CD4-positive, CD25-positive, alpha-beta regulatory T cell (primary cell): ENCODE results near the gene PROX1. TPM values are rescaled to one million over a fixed set of nuclear protein-coding genes. Genes with fewer than 3 reads are reported as not detected.

Source experiments
- ATAC-seq, 2 donors: fragments of 150-1000 bp; cut with Tn5 transposase; one replicate each; pipeline ENCODE4 v1.10.0; 2021; ENCODE audit warnings: low read depth in 2 of 2, moderate number of reproducible peaks in 2 of 2, moderate library complexity in 1 of 2
- DNase-seq, 3 donors: peaks; one replicate each; pipeline versions ENCODE4 v3.0.0 to v3.0.0-alpha.2; 2012 to 2022; ENCODE audit warnings: mixed read lengths in 1 of 3
- H3K27ac ChIP-seq: one replicate; pipeline ENCODE4 v1.7.0; 2013; ENCODE audit warnings: mild to moderate bottlenecking, low read length; ENCODE audit not compliant: insufficient read depth, poor library complexity, severe bottlenecking
- H3K27me3 ChIP-seq: one replicate; pipeline ENCODE4 v1.7.0; 2013; ENCODE audit warnings: low read length; ENCODE audit not compliant: control insufficient read depth, insufficient read depth
- H3K36me3 ChIP-seq: one replicate; pipeline ENCODE4 v1.7.0; 2013; ENCODE audit warnings: mild to moderate bottlenecking, low read length, moderate library complexity; ENCODE audit not compliant: control insufficient read depth, insufficient read depth
- H3K4me1 ChIP-seq: 2 replicates; pipeline ENCODE4 v1.7.0; 2013; ENCODE audit warnings: mild to moderate bottlenecking, low read length; ENCODE audit not compliant: insufficient read depth, control insufficient read depth, poor library complexity, severe bottlenecking
- H3K4me3 ChIP-seq: one replicate; pipeline ENCODE4 v1.7.0; 2013; ENCODE audit warnings: low read depth, mild to moderate bottlenecking, low read length, moderate library complexity
- H3K9me3 ChIP-seq, 2 experiments: 1 replicate in 1 of 2; 2 replicates in 1 of 2; pipeline ENCODE4 v1.7.0; 2013; ENCODE audit warnings: low read length in 2 of 2, mild to moderate bottlenecking in 1 of 2, moderate library complexity in 1 of 2; ENCODE audit not compliant: control insufficient read depth in 2 of 2
- H3K27ac Mint-ChIP-seq, 3 donors: one replicate each; pipeline ENCODE4 v1.8.0; 2020 to 2022; ENCODE audit warnings: mild to moderate bottlenecking in 3 of 3, mixed read lengths in 3 of 3, moderate library complexity in 2 of 3
- H3K27me3 Mint-ChIP-seq: one replicate; pipeline ENCODE4 v1.8.0; 2022; ENCODE audit warnings: mild to moderate bottlenecking, mixed read lengths
- H3K36me3 Mint-ChIP-seq: one replicate; pipeline ENCODE4 v1.8.0; 2020; ENCODE audit warnings: mixed read lengths
- H3K4me1 Mint-ChIP-seq, 4 donors: one replicate each; pipeline ENCODE4 v1.8.0; 2020 to 2022; ENCODE audit warnings: mixed read lengths in 4 of 4, mild to moderate bottlenecking in 1 of 4
- H3K4me3 Mint-ChIP-seq, 4 donors: one replicate each; pipeline ENCODE4 v1.8.0; 2020 to 2022; ENCODE audit warnings: mild to moderate bottlenecking in 4 of 4, mixed read lengths in 4 of 4, moderate library complexity in 3 of 4
- H3K9me3 Mint-ChIP-seq, 7 donors: one replicate each; pipeline ENCODE4 v1.8.0; 2020 to 2022; ENCODE audit warnings: mixed read lengths in 7 of 7, mild to moderate bottlenecking in 3 of 7, moderate library complexity in 2 of 7
- polyA plus RNA-seq, 4 donors: library from polyadenylated mRNA; unstranded; fragments of 300-500 nt; fragmentation: Illumina TruSeq; gene quantifications; one replicate each; pipeline ENCODE4 v1.2.3, GENCODE V29; 2021
- total RNA-seq: library from RNA; stranded (reverse); gene quantifications from one replicate; pipeline ENCODE4 v1.2.3, GENCODE V29; 2022

Gene PROX1
- total and polyA plus RNA-seq, 5 donors from 2014 or later, result not detected

DNA sequence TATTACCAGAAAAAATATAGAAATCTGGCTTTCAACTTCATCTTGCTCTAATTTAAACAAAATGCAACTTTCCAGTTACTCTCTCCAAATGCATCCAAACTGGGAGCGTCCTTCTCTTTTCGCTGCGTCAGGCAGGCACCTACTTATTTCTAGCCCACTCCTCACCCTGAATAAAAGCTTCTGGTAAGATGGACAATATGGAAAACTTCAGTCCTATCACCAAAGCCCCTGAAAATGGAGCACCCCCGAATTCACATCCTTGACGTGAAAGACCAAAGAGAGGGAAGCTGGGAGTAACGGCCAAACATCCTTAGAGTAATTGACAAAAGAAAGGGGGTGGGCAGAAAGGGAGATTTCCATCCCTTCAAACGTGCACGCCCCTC lies 5.5 kb upstream of the PROX1 start:
- Histone ChIP-seq H3K4me3 (no peak overlapping the region), H3K27me3 (peaks cover 61% of the 10 kb centered on the region), H3K9me3 (peaks cover 0 to 10% of the 10 kb centered on the region in 2 experiments), H3K36me3 (no peaks in the 10 kb centered on the region), H3K27ac (no peak overlapping the region), H3K4me1 (no peaks in the 10 kb centered on the region)
- ATAC-seq (no peak), DNase-seq (no peak)
- no peak overlapping the region for H3K4me3 Mint-ChIP-seq
- peak overlapping the region in 1 of 3 donors; percentile 20 for H3K27ac Mint-ChIP-seq
- peaks cover 0 to 16% (median 0%) of the 10 kb centered on the region in 7 donors for H3K9me3 Mint-ChIP-seq
- H3K27me3 Mint-ChIP-seq, result peaks cover 86% of the 10 kb centered on the region
- H3K4me1 Mint-ChIP-seq, result peaks cover 7 to 27% (median 10%) of the 10 kb centered on the region in 4 donors
- no peaks in the 10 kb centered on the region for H3K36me3 Mint-ChIP-seq

DNA sequence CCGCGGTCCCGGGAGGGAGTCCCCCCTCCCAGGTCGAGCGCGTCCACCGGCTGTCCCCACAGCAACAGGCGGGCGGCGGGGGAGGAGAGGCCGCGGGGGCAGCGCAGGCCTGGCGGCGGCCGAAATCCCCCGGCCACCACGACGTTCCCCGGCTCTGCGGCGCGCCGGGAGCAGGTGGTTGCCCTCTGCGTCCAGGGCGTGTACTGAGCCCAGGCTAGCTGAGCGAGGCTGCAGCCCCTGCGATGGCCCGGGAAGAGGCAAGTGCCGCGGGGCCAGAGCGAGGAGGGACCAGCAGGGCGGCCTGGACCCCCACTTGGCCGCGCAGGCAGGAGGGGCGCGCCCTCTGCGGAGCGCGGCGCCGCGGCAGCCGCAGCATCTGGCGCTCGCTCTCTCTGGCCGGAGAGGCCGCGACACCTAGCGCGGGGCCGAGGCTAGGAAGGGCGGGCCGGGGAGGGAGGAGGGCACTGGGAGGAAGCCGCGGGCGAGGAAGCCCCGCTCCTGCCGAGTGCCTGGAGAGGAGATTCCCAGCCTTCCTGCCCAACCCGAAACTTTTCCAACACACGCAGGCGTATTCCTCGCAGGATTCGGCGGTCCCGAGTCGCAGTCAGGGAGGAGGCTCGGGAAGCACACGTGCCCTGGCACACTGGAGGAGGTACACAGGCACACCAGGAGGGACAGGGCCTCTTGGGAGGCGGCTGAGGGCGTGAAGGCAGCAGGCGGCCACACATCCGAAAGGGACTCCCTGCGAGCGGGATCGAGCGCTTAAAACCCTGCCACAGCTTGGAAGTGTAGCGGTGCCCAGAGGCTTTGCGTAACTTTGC lies 4.9 kb upstream of the PROX1 start:
- Mint-ChIP-seq H3K4me1 (peaks cover 7 to 31% (median 13%) of the 10 kb centered on the region in 4 donors), H3K27ac (no peak overlapping the region), H3K4me3 (no peak overlapping the region), H3K36me3 (no peaks in the 10 kb centered on the region), H3K9me3 (peaks cover 0 to 16% (median 2%) of the 10 kb centered on the region in 7 donors), H3K27me3 (peaks cover 86% of the 10 kb centered on the region)
- H3K36me3 ChIP-seq, result no peaks in the 10 kb centered on the region
- no peak overlapping the region for H3K4me3 ChIP-seq
- H3K27me3 ChIP-seq, result peaks cover 60% of the 10 kb centered on the region
- no peak for ATAC-seq
- no peak for DNase-seq
- peaks cover 3% of the 10 kb centered on the region for H3K4me1 ChIP-seq
- H3K27ac ChIP-seq, result no peak overlapping the region
- peaks cover 0 to 10% of the 10 kb centered on the region in 2 experiments for H3K9me3 ChIP-seq

DNA sequence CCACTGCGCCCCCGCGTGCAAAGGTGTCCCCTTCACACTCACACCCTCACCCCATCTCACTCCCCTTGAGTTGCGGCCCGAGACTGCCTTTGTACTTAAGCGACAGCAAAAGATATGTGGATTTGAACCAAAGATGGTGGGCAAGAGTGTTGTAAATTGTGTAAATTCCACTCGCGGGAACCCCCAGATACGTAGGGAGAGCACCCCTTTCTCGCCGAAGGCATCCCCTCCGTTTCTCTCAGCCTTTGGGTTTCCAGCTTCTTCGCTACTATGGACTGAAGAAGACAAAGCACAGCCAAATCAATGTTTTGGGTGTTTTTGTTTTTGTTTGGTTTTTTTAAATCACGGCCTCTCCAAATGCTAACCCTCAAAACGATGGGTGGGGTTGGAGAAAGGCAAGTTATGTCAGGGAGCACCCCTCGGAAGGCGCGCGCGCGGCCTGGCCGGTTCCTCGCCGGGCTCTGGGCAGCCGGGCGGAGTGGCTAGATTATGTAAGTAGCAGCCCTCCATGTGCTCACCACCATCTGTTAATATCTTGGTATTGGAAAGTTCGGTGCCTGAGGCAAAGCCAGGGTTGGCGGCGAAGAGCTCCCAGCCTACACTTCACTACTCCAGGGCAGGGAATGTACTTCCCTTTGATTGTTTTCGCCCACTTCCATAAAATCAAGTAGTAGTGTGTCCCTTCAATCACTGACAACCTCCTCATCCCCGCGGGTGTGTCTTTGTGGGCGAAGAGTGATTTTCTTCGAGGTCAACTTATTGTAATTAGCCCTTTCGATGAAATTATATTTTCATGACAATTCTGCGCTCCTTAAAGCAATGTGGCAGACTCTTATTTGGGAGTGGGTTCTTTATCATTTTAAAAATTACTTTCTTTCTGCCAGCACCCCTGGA lies 4.0 kb upstream of the PROX1 start:
- Mint-ChIP-seq H3K27me3 (peaks cover 86% of the 10 kb centered on the region), H3K9me3 (peaks cover 0 to 15% (median 1%) of the 10 kb centered on the region in 7 donors), H3K27ac (no peak overlapping the region), H3K4me1 (peaks cover 12 to 40% (median 20%) of the 10 kb centered on the region in 4 donors), H3K4me3 (peak overlapping the region in 1 of 4 donors; percentile 47), H3K36me3 (no peaks in the 10 kb centered on the region)
- Histone ChIP-seq H3K36me3 (no peaks in the 10 kb centered on the region), H3K4me1 (peaks cover 12% of the 10 kb centered on the region), H3K4me3 (no peak overlapping the region), H3K9me3 (peaks cover 0 to 10% of the 10 kb centered on the region in 2 experiments), H3K27ac (no peak overlapping the region), H3K27me3 (peaks cover 58% of the 10 kb centered on the region)
- DNase-seq (no peak), ATAC-seq (no peak)

DNA sequence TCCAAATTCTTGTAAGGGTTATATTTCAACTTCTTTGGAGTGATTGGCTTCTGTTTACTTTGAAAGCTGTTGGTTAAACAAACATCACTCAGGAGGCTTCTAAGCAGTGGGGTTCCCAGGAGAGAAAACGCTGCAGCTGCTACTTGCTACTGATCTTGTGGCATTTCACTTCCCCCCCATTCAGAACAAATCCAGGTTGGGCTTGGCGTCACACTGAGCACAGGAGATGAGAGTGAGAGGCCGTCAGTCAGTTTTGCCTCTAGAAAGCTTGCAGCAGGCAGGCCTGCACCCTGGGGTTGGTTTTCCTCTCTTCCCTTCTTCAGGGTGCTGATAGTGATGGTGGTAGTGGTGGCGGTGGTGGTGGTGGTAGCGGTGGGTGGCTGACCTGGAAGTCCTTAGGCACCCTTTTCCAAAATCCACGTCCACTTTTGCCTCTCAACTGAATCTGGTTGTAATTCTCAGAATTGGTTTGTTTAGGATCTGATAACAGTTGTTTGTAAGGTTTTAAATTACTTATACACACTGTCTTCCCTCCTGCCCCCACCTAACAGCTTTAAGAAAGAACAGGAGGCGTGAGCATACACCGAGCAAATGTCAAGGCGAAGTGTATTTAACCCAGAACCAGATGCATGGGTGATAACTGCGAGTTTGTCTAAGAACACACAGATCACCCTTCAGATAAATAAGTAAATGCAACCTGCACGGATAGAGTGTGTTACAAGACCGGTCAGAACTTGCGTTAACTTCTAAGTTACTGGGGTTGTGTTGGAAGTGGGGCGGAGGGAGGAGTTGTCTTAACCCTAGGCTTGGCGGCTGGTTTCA lies 3.2 kb upstream of the PROX1 start:
- Histone ChIP-seq H3K9me3 (peaks cover 0 to 10% of the 10 kb centered on the region in 2 experiments), H3K27me3 (peaks cover 54% of the 10 kb centered on the region), H3K27ac (no peak overlapping the region), H3K4me1 (peaks cover 20% of the 10 kb centered on the region), H3K4me3 (no peak overlapping the region), H3K36me3 (no peaks in the 10 kb centered on the region)
- ATAC-seq (no peak), DNase-seq (no peak)
- no peak overlapping the region for H3K27ac Mint-ChIP-seq
- peaks cover 86% of the 10 kb centered on the region for H3K27me3 Mint-ChIP-seq
- H3K36me3 Mint-ChIP-seq, result no peaks in the 10 kb centered on the region
- H3K9me3 Mint-ChIP-seq, result peaks cover 0 to 15% (median 1%) of the 10 kb centered on the region in 7 donors
- H3K4me3 Mint-ChIP-seq, result peak overlapping the region in 1 of 4 donors; percentile 15
- peaks cover 12 to 46% (median 26%) of the 10 kb centered on the region in 4 donors for H3K4me1 Mint-ChIP-seq

DNA sequence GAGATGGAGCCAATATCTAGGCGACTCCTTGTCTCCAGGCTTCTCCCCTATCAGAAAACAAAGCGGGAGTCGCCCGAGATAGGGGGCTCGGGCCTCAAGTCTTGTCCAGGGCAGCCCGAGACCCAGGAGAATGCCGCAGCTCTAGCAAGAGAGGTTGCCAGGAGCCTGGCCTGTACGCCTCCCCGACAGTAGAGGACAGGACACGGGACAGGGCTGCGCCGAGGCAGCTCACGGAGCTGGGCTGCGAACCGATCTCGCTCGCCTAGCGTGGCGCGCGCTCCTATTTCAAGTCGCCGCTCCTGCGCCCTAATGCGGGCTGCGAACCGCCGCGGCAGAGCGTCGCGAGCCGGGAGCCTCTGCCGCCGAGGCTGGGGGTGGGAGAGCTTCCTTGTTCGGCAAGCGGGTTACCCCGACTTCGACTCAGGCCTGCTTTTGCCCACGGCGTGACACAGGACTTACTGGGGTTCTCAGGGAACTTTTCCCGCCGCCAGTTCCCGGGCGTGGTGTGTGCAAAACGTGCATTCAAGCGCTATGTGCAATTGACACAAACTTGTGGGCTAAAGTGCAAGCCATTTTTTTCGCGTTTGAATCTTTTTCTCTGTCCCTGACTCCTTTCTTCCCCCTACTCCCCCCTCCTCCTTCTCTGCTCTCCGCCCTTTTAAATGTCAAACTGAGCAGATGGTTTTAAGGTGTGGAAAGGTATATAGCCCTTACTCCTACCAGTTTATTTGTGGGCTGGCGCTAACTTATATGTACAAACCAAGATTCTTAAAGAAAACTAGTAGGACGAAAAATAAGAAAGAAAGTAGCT lies 2.4 kb upstream of the PROX1 start:
- no peak overlapping the region for H3K27ac ChIP-seq
- Mint-ChIP-seq H3K4me1 (peaks cover 12 to 49% (median 26%) of the 10 kb centered on the region in 4 donors), H3K4me3 (peak overlapping the region in 1 of 4 donors; percentile 9), H3K27ac (peak overlapping the region in 1 of 3 donors; percentile 54), H3K27me3 (peaks cover 90% of the 10 kb centered on the region), H3K36me3 (no peaks in the 10 kb centered on the region), H3K9me3 (peaks cover 0 to 15% (median 1%) of the 10 kb centered on the region in 7 donors)
- peaks cover 0 to 10% of the 10 kb centered on the region in 2 experiments for H3K9me3 ChIP-seq
- H3K4me3 ChIP-seq, result no peak overlapping the region
- H3K36me3 ChIP-seq, result no peaks in the 10 kb centered on the region
- peaks cover 60% of the 10 kb centered on the region for H3K27me3 ChIP-seq
- peak in 1 of 3 donors; percentile 21 for DNase-seq
- H3K4me1 ChIP-seq, result peaks cover 20% of the 10 kb centered on the region
- ATAC-seq, result no peak

DNA sequence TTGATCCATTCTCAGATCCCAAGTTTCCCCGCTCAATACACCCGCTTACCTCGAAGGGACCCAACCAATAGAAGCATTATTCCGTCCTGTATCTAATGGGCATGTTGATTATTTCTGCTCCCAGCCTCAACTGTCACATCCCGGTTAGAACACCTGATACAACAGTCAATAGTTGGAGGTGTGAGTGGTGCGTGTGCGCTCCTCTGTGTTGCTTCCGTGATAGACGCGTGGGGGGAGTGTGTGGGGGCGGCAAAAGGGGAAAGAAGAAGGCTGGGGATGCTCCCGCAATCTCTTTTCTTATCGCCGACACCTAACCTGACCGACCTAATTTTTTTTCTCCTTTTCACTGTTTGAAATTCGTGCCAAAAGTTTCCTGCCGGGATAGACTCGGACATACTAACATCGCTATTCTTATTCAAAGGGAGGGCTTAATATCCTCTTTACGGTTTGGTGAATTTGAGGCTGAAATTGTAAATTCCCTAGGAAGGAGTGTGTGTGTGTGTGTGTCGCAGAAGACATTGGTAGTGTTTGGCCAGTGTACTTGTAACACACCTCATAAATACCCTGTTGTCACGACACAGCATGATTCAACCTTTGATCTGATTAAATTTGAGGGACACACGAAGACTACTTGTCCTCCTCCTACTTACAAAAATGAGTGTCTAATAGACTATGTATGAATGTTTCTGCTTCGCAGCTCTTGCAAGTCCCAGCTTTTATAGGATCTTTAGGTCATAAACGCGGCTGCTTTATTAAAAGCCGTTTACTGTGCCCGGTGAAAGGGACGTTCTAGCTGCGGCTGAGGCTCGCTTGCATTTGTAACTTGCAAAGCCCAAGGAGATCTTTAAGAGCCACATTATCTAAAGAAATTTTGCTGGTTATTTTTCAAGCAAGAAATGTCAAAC lies 1.5 kb upstream of the PROX1 start:
- no peaks in the 10 kb centered on the region for H3K36me3 Mint-ChIP-seq
- peaks cover 0 to 14% (median 2%) of the 10 kb centered on the region in 7 donors for H3K9me3 Mint-ChIP-seq
- Histone ChIP-seq H3K36me3 (no peaks in the 10 kb centered on the region), H3K27me3 (peaks cover 61% of the 10 kb centered on the region), H3K4me3 (no peak overlapping the region), H3K27ac (no peak overlapping the region), H3K4me1 (peaks cover 20% of the 10 kb centered on the region), H3K9me3 (peaks cover 0 to 10% of the 10 kb centered on the region in 2 experiments)
- peak overlapping the region in 2 of 4 donors; percentile 9 to 22 for H3K4me3 Mint-ChIP-seq
- H3K27ac Mint-ChIP-seq, result peak overlapping the region in 1 of 3 donors; percentile 54
- DNase-seq (no peak), ATAC-seq (no peak)
- peaks cover 90% of the 10 kb centered on the region for H3K27me3 Mint-ChIP-seq
- peaks cover 12 to 48% (median 26%) of the 10 kb centered on the region in 4 donors for H3K4me1 Mint-ChIP-seq
